RCC 7860 (cell line): ENCODE measurements around the gene ARHGAP15.

Experiments used
- DNase-seq: peaks from one replicate; pipeline ENCODE4 v3.0.0-alpha.2; 2015; ENCODE audit warnings: low spot score
- FAIRE-seq: peaks from 2 replicates; lab custom pipeline; 2012; peaks lifted over from hg19 to GRCh38; lab: Jason Lieb, UNC

ARHGAP15 gene

GRCh38 chr2:143433840-143434239, 304.6 kb downstream of the ARHGAP15 start:
- no peak for FAIRE-seq
- no peak for DNase-seq

GRCh38 chr2:143434445-143434844, 305.2 kb downstream of the ARHGAP15 start:
- FAIRE-seq (no peak), DNase-seq (no peak)

GRCh38 chr2:143435131-143435530, 305.9 kb downstream of the ARHGAP15 start:
- no peak for DNase-seq
- no peak for FAIRE-seq

- FAIRE-seq (no peak), DNase-seq (no peak)
Measured at GRCh38 chr2:143436951-143437350, 307.7 kb downstream of the ARHGAP15 start.

- DNase-seq, result no peak
- FAIRE-seq, result no peak
Measured at GRCh38 chr2:143440411-143441012, 311.3 kb downstream of the ARHGAP15 start.

GRCh38 chr2:143442193-143442592, 313.0 kb downstream of the ARHGAP15 start:
- FAIRE-seq (no peak), DNase-seq (no peak)

- DNase-seq, result peak; percentile 58
- FAIRE-seq, result peak; percentile 87
Measured at GRCh38 chr2:143451642-143452281, 322.5 kb downstream of the ARHGAP15 start.

GRCh38 chr2:143452817-143453451, 323.7 kb downstream of the ARHGAP15 start:
- DNase-seq (no peak), FAIRE-seq (no peak)

- FAIRE-seq, result no peak
- DNase-seq, result no peak
Measured at GRCh38 chr2:143453981-143454511, 324.8 kb downstream of the ARHGAP15 start.

GRCh38 chr2:143455317-143455716, 326.1 kb downstream of the ARHGAP15 start:
- FAIRE-seq, result no peak
- DNase-seq, result no peak

GRCh38 chr2:143458258-143459190, 329.3 kb downstream of the ARHGAP15 start:
- FAIRE-seq (no peak), DNase-seq (no peak)

GRCh38 chr2:143460382-143460781, 331.2 kb downstream of the ARHGAP15 start:
- no peak for FAIRE-seq
- no peak for DNase-seq

GRCh38 chr2:143463719-143464118, 334.5 kb downstream of the ARHGAP15 start:
- DNase-seq (no peak), FAIRE-seq (no peak)

- no peak for FAIRE-seq
- no peak for DNase-seq
Measured at GRCh38 chr2:143466391-143466790, 337.2 kb downstream of the ARHGAP15 start.

- no peak for DNase-seq
- FAIRE-seq, result no peak
Measured at GRCh38 chr2:143467011-143467410, 337.8 kb downstream of the ARHGAP15 start.

- FAIRE-seq, result no peak
Measured at GRCh38 chr2:143468341-143468888, 339.2 kb downstream of the ARHGAP15 start.

GRCh38 chr2:143469323-143469722, 340.1 kb downstream of the ARHGAP15 start:
- DNase-seq (no peak), FAIRE-seq (no peak)

More at GRCh38 chr2:143468341-143468888, 339.2 kb downstream of the ARHGAP15 start:
- DNase-seq, result no peak

- DNase-seq (no peak), FAIRE-seq (no peak)
Measured at GRCh38 chr2:143471550-143471949, 342.3 kb downstream of the ARHGAP15 start.

- DNase-seq (peak; percentile 47), FAIRE-seq (peak; percentile 68)
Measured at GRCh38 chr2:143473216-143473615, 344.0 kb downstream of the ARHGAP15 start.

- DNase-seq (no peak), FAIRE-seq (no peak)
Measured at GRCh38 chr2:143473820-143474219, 344.6 kb downstream of the ARHGAP15 start.

GRCh38 chr2:143474586-143474985, 345.4 kb downstream of the ARHGAP15 start:
- FAIRE-seq, result no peak
- DNase-seq, result no peak
